ENCODE results near the gene DDAH1.

- TF ChIP-seq CTCF (IDR thresholded peaks at IDR 0.05) (no peak), POLR2A (IDR thresholded peaks at IDR 0.05) (no peak), POLR2AphosphoS5 (IDR thresholded peaks at IDR 0.05; ENCODE audit: insufficient read depth in 1 of 2, low read depth in 1 of 2) (no peak)
Measured at GRCh38 chr1:85282424-85282823, 182.5 kb downstream of the DDAH1 start.

Measured in vagina (tissue), 2 donors.